ENCODE measurements around the gene LCOR.

- no peak for TF ChIP-seq CTCF (IDR thresholded peaks at IDR 0.05)
- TF ChIP-seq POLR2A (IDR thresholded peaks at IDR 0.05) = no peak
- TF ChIP-seq POLR2AphosphoS5 (IDR thresholded peaks at IDR 0.05) = no peak
These were observed 156.3 kb downstream of the LCOR start for GRCh38 chr10:96988426-96988825.
